Trophoblast cell (in vitro differentiated cells and primary cell): ENCODE results near the gene ZNF576.

Source experiments
- DNase-seq, 2 donors: peaks; one replicate each; pipeline ENCODE4 v3.0.0-alpha.2; 2016
- H2AFZ ChIP-seq: 2 replicates; pipeline ENCODE4 v1.6.1; 2013; ENCODE audit warnings: low read length, moderate library complexity, mild to moderate bottlenecking; ENCODE audit not compliant: insufficient read depth, poor library complexity
- H2AK5ac ChIP-seq: 2 replicates; pipeline ENCODE4 v1.6.1; 2013; ENCODE audit warnings: mild to moderate bottlenecking, low read length
- H2BK120ac ChIP-seq: 2 replicates; pipeline ENCODE4 v1.6.1; 2013; ENCODE audit warnings: low read length, mild to moderate bottlenecking, moderate library complexity; ENCODE audit not compliant: insufficient read depth, poor library complexity
- H2BK12ac ChIP-seq: 2 replicates; pipeline ENCODE4 v1.6.1; 2013; ENCODE audit warnings: mild to moderate bottlenecking, low read length, moderate library complexity
- H2BK5ac ChIP-seq: 2 replicates; pipeline ENCODE4 v1.6.1; 2013; ENCODE audit warnings: low read length, low read depth, moderate library complexity, mild to moderate bottlenecking; ENCODE audit not compliant: poor library complexity
- H3K14ac ChIP-seq: 2 replicates; pipeline ENCODE4 v1.6.1; 2013; ENCODE audit warnings: mild to moderate bottlenecking, low read length
- H3K18ac ChIP-seq: 2 replicates; pipeline ENCODE4 v1.6.1; 2013; ENCODE audit warnings: mild to moderate bottlenecking, low read length
- H3K23ac ChIP-seq: 2 replicates; pipeline ENCODE4 v1.6.1; 2013; ENCODE audit warnings: low read length
- H3K27ac ChIP-seq: 2 replicates; pipeline ENCODE4 v1.5.1; 2013; ENCODE audit warnings: low read depth, mild to moderate bottlenecking, inconsistent platforms, low read length, moderate library complexity
- H3K27me3 ChIP-seq: 2 replicates; pipeline ENCODE4 v1.6.1; 2013; ENCODE audit warnings: inconsistent platforms, mild to moderate bottlenecking, low read length, moderate library complexity; ENCODE audit not compliant: insufficient read depth
- H3K36me3 ChIP-seq, 2 experiments: 1 replicate in 1 of 2; 2 replicates in 1 of 2; pipeline ENCODE4 v1.6.1; 2013; ENCODE audit warnings: low read length in 2 of 2, mild to moderate bottlenecking in 2 of 2, moderate library complexity in 1 of 2; ENCODE audit not compliant: insufficient read depth in 2 of 2, control insufficient read depth in 1 of 2
- H3K4ac ChIP-seq: 2 replicates; pipeline ENCODE4 v1.6.1; 2013; ENCODE audit warnings: low read depth, mild to moderate bottlenecking, low read length, moderate library complexity
- H3K4me1 ChIP-seq, 2 experiments: 1 replicate in 1 of 2; 2 replicates in 1 of 2; pipeline ENCODE4 v1.6.1; 2013; ENCODE audit warnings: low read length in 2 of 2, mild to moderate bottlenecking in 2 of 2, moderate library complexity in 1 of 2; ENCODE audit not compliant: insufficient read depth in 2 of 2, control insufficient read depth in 1 of 2
- H3K4me2 ChIP-seq: 2 replicates; pipeline ENCODE4 v1.6.1; 2013; ENCODE audit warnings: inconsistent platforms, mild to moderate bottlenecking, low read length, moderate library complexity
- H3K4me3 ChIP-seq: 2 replicates; pipeline ENCODE4 v1.5.1; 2013; ENCODE audit warnings: mild to moderate bottlenecking, low read depth, low read length, inconsistent platforms
- H3K79me1 ChIP-seq: one replicate; pipeline ENCODE4 v1.6.1; 2013; ENCODE audit warnings: low read length
- H3K79me2 ChIP-seq: 2 replicates; pipeline ENCODE4 v1.6.1; 2013; ENCODE audit warnings: low read length, mild to moderate bottlenecking; ENCODE audit not compliant: control insufficient read depth, insufficient read depth, poor library complexity
- H3K9ac ChIP-seq: 2 replicates; pipeline ENCODE4 v1.6.1; 2013; ENCODE audit warnings: mild to moderate bottlenecking, low read length
- H3K9me3 ChIP-seq: 2 replicates; pipeline ENCODE4 v1.6.1; 2013; ENCODE audit warnings: low read depth, mild to moderate bottlenecking, control low read depth, inconsistent platforms, low read length; ENCODE audit not compliant: insufficient read depth
- H4K12ac ChIP-seq: 2 replicates; pipeline ENCODE4 v1.6.1; 2013; ENCODE audit warnings: low read depth, mild to moderate bottlenecking, low read length, moderate library complexity
- H4K8ac ChIP-seq: 2 replicates; pipeline ENCODE4 v1.6.1; 2013; ENCODE audit warnings: low read depth, mild to moderate bottlenecking, low read length, moderate library complexity
- H4K91ac ChIP-seq: one replicate; pipeline ENCODE4 v1.6.1; 2013; ENCODE audit warnings: low read depth, mild to moderate bottlenecking, low read length, moderate library complexity
- WGBS: extraction: QIAGEN DNeasy Blood & Tissue Kit; methylation state at CpG from one replicate; pipeline ENCODE4 v1.1.7; 2013; ENCODE audit warnings: missing lambda C conversion rate; ENCODE audit not compliant: insufficient read length, insufficient coverage; ENCODE audit errors: extremely low coverage; 5-methylcytosine and 5-hydroxymethylcytosine counted together

The ZNF576 gene

GRCh38 chr19:43555185-43555770 is 41.1 kb upstream of the ZNF576 start:
- Histone ChIP-seq H3K14ac (no peak overlapping the region), H3K4me2 (no peak overlapping the region), H2BK5ac (no peak overlapping the region), H3K79me1 (no peaks in the 10 kb centered on the region), H3K18ac (no peak overlapping the region), H2AK5ac (no peak overlapping the region), H4K8ac (no peak overlapping the region), H2BK12ac (no peak overlapping the region), H3K9me3 (no peaks in the 10 kb centered on the region), H3K79me2 (no peaks in the 10 kb centered on the region), H4K91ac (no peak overlapping the region), H3K27ac (no peak overlapping the region), H4K12ac (no peak overlapping the region), H3K4ac (no peak overlapping the region), H3K4me1 (no peaks in the 10 kb centered on the region), H2AFZ (no peak overlapping the region), H3K23ac (no peak overlapping the region), H3K4me3 (no peak overlapping the region), H3K36me3 (peaks cover 46 to 51% of the 10 kb centered on the region in 2 experiments), H2BK120ac (no peak overlapping the region), H3K9ac (no peak overlapping the region), H3K27me3 (no peaks in the 10 kb centered on the region)
- no CpG with 5 or more reads among the region's 8 CpGs for WGBS
- DNase-seq = peak; percentile 54 to 73

GRCh38 chr19:43560687-43561086 is 35.7 kb upstream of the ZNF576 start:
- Histone ChIP-seq H4K12ac (no peak overlapping the region), H2BK120ac (no peak overlapping the region), H2AFZ (no peak overlapping the region), H3K27me3 (no peaks in the 10 kb centered on the region), H3K36me3 (peaks cover 25 to 39% of the 10 kb centered on the region in 2 experiments), H3K9me3 (no peaks in the 10 kb centered on the region), H3K18ac (no peak overlapping the region), H4K8ac (no peak overlapping the region), H3K4me1 (no peaks in the 10 kb centered on the region), H3K9ac (no peak overlapping the region), H2BK5ac (no peak overlapping the region), H2AK5ac (no peak overlapping the region), H3K4me3 (no peak overlapping the region), H3K4ac (no peak overlapping the region), H3K79me2 (no peaks in the 10 kb centered on the region), H4K91ac (no peak overlapping the region), H2BK12ac (no peak overlapping the region), H3K27ac (no peak overlapping the region), H3K14ac (no peak overlapping the region), H3K23ac (no peak overlapping the region), H3K79me1 (no peaks in the 10 kb centered on the region), H3K4me2 (no peak overlapping the region)
- no CpG with 5 or more reads among the region's 6 CpGs for WGBS
- no peak for DNase-seq

GRCh38 chr19:43561139-43561970 is 35.0 kb upstream of the ZNF576 start:
- Histone ChIP-seq H3K4me3 (no peak overlapping the region), H3K9me3 (no peaks in the 10 kb centered on the region), H3K79me1 (no peaks in the 10 kb centered on the region), H3K79me2 (no peaks in the 10 kb centered on the region), H3K14ac (no peak overlapping the region), H4K8ac (no peak overlapping the region), H2BK120ac (no peak overlapping the region), H2BK5ac (no peak overlapping the region), H4K91ac (no peak overlapping the region), H3K9ac (no peak overlapping the region), H3K27me3 (no peaks in the 10 kb centered on the region), H3K18ac (no peak overlapping the region), H2BK12ac (no peak overlapping the region), H3K4me1 (no peaks in the 10 kb centered on the region), H3K4ac (no peak overlapping the region), H2AFZ (no peak overlapping the region), H2AK5ac (no peak overlapping the region), H3K4me2 (no peak overlapping the region), H3K36me3 (peaks cover 25 to 33% of the 10 kb centered on the region in 2 experiments), H4K12ac (no peak overlapping the region), H3K23ac (no peak overlapping the region), H3K27ac (no peak overlapping the region)
- peak; percentile 74 to 81 for DNase-seq
- WGBS = no CpG with 5 or more reads among the region's 12 CpGs

- Histone ChIP-seq H3K23ac (no peak overlapping the region), H3K4me3 (no peak overlapping the region), H3K27me3 (no peaks in the 10 kb centered on the region), H2BK12ac (no peak overlapping the region), H4K91ac (no peak overlapping the region), H3K79me2 (no peaks in the 10 kb centered on the region), H3K14ac (no peak overlapping the region), H3K4me1 (no peaks in the 10 kb centered on the region), H2AK5ac (no peak overlapping the region), H3K4me2 (no peak overlapping the region), H3K9ac (no peak overlapping the region), H2BK5ac (no peak overlapping the region), H3K18ac (no peak overlapping the region), H2AFZ (no peak overlapping the region), H3K9me3 (no peaks in the 10 kb centered on the region), H4K8ac (no peak overlapping the region), H3K36me3 (peaks cover 25 to 32% of the 10 kb centered on the region in 2 experiments), H4K12ac (no peak overlapping the region), H3K27ac (no peak overlapping the region), H3K79me1 (no peaks in the 10 kb centered on the region), H2BK120ac (no peak overlapping the region), H3K4ac (no peak overlapping the region)
- no CpG with 5 or more reads among the region's 6 CpGs for WGBS
- DNase-seq = no peak
Measured at GRCh38 chr19:43562226-43562697, 34.1 kb upstream of the ZNF576 start.
